ENCODE measurements around the gene NSMCE4A. TPM values are rescaled to one million over a fixed set of nuclear protein-coding genes. Genes with fewer than 3 reads are reported as not detected.
"Not testable (repeated sequence)": the region's sequence is repeated elsewhere in the genome, so short reads cannot be mapped to it uniquely, and the experiment has no call there.

NSMCE4A gene
- total RNA-seq, 1 donor from 2014 or later: 46.7 TPM

GRCh38 chr10:121991727-121992126 lies 16.7 kb upstream of the NSMCE4A start:
- intact Hi-C loops (cut with DNase I); DNase-seq (ENCODE audit: low spot score); ATAC-seq: not testable (repeated sequence)

- ATAC-seq (no peak), DNase-seq (ENCODE audit: low spot score) (no peak)
- intact Hi-C loops (cut with DNase I): no loop called here
Observed at GRCh38 chr10:121990015-121990677, 15.1 kb upstream of the NSMCE4A start.

GRCh38 chr10:121988361-121989324 lies 13.6 kb upstream of the NSMCE4A start, which contains the start of gene TACC2:
TACC2 (plus strand) TSS chr10:121989163; CDS start chr10:122021982, 32,819 bp downstream.
- intact Hi-C loops (cut with DNase I): no loop called here
- DNase-seq (ENCODE audit: low spot score): no peak
- no peak for ATAC-seq

- ATAC-seq (no peak), DNase-seq (ENCODE audit: low spot score) (no peak)
- intact Hi-C loops (cut with DNase I): no loop called here
Observed at GRCh38 chr10:121984463-121984862, 9.4 kb upstream of the NSMCE4A start.

- DNase-seq (ENCODE audit: low spot score): no peak
- no peak for ATAC-seq
- intact Hi-C loops (cut with DNase I): no loop called here
Observed at GRCh38 chr10:121983852-121984251, 8.8 kb upstream of the NSMCE4A start.

GRCh38 chr10:121981346-121981745 lies 6.3 kb upstream of the NSMCE4A start:
- intact Hi-C loops (cut with DNase I): no loop called here
- DNase-seq (ENCODE audit: low spot score): no peak
- no peak for ATAC-seq

GRCh38 chr10:121978511-121978910 lies 3.5 kb upstream of the NSMCE4A start:
- intact Hi-C loops (cut with DNase I): no loop called here
- no peak for DNase-seq (ENCODE audit: low spot score)

GRCh38 chr10:121976607-121977006 lies 1.6 kb upstream of the NSMCE4A start:
- ATAC-seq (no peak), DNase-seq (ENCODE audit: low spot score) (no peak)
- intact Hi-C loops (cut with DNase I): no loop called here

More at GRCh38 chr10:121978511-121978910, 3.5 kb upstream of the NSMCE4A start:
- no peak for ATAC-seq

GRCh38 chr10:121975295-121976086 lies 474 bp upstream of the NSMCE4A start:
- intact Hi-C loops (cut with DNase I): no loop called here
- ATAC-seq: peak; percentile 7
- peak; percentile 58 for DNase-seq (ENCODE audit: low spot score)

- intact Hi-C loops (cut with DNase I): no loop called here
- DNase-seq (ENCODE audit: low spot score) (no peak), ATAC-seq (no peak)
Observed at GRCh38 chr10:121974019-121974534, 940 bp downstream of the NSMCE4A start.

- ATAC-seq; DNase-seq (ENCODE audit: low spot score); intact Hi-C loops (cut with DNase I): not testable (repeated sequence)
Observed at GRCh38 chr10:121969086-121969485, 5.9 kb downstream of the NSMCE4A start.

- ATAC-seq (no peak), DNase-seq (ENCODE audit: low spot score) (no peak)
- intact Hi-C loops (cut with DNase I): no loop called here
Observed at GRCh38 chr10:121965996-121966395, 9.0 kb downstream of the NSMCE4A start.

GRCh38 chr10:121961456-121961855 lies 13.6 kb downstream of the NSMCE4A start:
- DNase-seq (ENCODE audit: low spot score): no peak
- intact Hi-C loops (cut with DNase I): no loop called here
- no peak for ATAC-seq

- no peak for ATAC-seq
- DNase-seq (ENCODE audit: low spot score): no peak
- intact Hi-C loops (cut with DNase I): no loop called here
Observed at GRCh38 chr10:121959671-121960070, 15.3 kb downstream of the NSMCE4A start.

GRCh38 chr10:121956111-121957061 lies 18.6 kb downstream of the NSMCE4A start:
- DNase-seq (ENCODE audit: low spot score) (no peak), ATAC-seq (no peak)
- intact Hi-C loops (cut with DNase I): no loop called here

GRCh38 chr10:121952226-121952625 lies 22.8 kb downstream of the NSMCE4A start:
- intact Hi-C loops (cut with DNase I): no loop called here
- DNase-seq (ENCODE audit: low spot score) (no peak), ATAC-seq (no peak)

- DNase-seq (ENCODE audit: low spot score): no peak
- ATAC-seq: no peak
- intact Hi-C loops (cut with DNase I): no loop called here
Observed at GRCh38 chr10:121949451-121949850, 25.6 kb downstream of the NSMCE4A start.

- intact Hi-C loops (cut with DNase I): no loop called here
- DNase-seq (ENCODE audit: low spot score): no peak
- no peak for ATAC-seq
Observed at GRCh38 chr10:121949049-121949448, 26.0 kb downstream of the NSMCE4A start.
